Activated CD8-positive, alpha-beta memory T cell treated with anti-CD3 and anti-CD28 coated beads for 1 hour (primary cell): ENCODE measurements around the gene SDK2.

Experiments used
- DNase-seq, 2 donors: peaks; one replicate each; pipeline ENCODE4 v3.0.0-alpha.2; 2020; ENCODE audit warnings: low read depth in 1 of 2; ENCODE audit errors: extremely low read depth in 1 of 2

Gene SDK2

DNA sequence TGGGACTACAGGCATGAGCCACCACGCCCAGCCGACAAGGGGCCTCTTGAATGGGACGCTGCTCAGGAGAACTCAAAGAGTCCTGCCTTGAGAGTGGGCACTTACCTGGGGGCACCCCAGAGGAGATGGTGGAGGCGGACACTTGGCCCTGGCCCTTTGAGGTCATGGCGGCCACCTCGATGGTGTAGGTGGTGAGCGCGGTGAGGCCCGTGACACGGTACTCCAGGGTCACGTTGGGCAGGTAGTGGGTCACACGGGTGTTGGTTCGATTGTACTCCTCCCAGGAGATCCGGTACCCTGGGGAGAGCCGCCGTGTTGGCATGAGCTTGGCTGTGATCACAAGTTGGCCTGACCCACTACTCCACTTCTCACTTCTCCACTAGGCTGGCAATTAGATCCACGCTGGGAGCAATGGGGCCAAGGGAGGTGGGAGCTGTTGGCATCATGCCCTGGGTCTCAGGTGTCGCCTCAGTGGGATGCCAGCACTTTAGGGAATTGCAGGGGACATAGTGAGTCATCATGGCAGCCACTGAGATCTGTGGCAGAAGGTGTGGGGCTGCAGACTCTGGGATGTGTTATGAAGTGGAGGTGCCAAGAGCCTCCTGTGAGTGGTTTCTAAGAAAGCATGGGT, 243.2 kb downstream of the SDK2 start:
- DNase-seq, result no peak

DNA sequence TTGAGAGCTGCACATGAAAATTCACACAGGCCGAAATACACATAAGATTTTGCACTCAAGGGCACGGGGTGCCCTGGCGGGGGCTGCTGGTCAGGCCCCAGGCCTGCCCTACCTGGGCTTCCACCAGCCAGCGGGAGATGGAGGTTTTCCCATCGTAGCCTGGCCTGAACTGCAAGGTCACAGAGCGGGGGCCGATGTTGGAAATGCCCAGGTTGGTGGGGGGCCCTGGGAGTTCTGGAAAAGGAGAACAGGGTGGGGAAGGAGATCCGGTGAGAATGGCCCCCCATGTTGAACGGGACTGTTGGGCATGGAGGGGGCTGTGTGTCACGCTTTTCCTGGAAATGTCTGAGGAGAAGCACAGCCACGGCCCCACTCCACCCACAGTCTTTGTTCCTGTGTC, 245.2 kb downstream of the SDK2 start:
- DNase-seq, result no peak

DNA sequence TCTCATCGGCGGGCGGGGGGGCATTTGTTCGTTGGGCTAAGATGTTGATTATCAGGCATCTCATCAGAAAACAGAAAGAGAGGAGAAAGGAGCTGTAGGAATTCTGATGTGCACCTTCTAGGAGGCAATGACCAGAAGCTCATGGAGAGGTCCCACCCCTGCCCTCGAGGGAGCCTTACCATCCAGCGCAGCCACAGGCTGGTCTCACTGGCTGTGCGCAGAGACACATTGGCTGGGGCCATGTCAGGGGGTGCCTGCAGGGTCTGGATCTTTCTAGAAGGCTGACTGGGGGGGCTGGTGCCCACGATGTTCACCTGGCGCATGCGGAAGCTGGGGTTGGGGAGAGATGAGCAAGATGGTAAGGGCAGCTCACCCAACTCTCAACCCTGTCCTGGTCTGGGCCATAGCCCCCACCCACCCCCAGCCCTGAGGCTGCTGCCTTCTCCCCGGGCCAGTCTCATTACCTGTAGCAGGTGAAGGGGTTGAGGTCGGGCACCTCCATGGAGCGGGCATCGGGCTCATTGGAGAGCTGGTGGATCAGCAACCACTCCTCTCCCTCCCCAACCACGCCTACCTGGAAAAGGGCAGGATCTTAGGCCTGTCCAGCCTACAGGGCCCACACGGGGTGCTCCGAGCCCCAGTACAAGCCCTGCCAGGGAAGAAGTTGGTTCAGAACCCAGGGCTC, 246.2 kb downstream of the SDK2 start:
- no peak for DNase-seq

GRCh38 chr17:73397278-73397826, 246.9 kb downstream of the SDK2 start:
- DNase-seq, result no peak

- no peak for DNase-seq
Measured at GRCh38 chr17:73396431-73397277, 247.6 kb downstream of the SDK2 start.

GRCh38 chr17:73394512-73395450, 249.5 kb downstream of the SDK2 start:
- DNase-seq, result no peak

DNA sequence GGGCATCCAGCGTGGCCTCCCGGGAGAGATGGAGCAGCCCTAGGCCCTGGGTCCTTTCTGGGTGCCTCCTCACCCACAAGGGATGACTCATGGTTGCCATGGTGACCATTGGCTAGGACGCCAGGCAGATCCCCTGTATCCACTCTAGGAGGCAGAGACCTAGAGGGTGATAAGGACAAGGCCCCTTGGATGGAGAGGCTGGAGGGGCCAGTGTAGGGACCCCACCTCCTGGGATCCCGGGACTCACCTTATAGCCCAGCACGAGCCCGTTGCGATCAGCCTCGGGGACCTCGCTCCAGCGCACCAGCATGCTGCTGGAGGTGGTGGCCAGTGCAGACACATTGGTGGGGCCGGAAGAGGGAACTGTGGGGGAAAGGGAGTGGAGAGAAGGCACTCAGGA, 250.3 kb downstream of the SDK2 start:
- DNase-seq, result no peak

DNA sequence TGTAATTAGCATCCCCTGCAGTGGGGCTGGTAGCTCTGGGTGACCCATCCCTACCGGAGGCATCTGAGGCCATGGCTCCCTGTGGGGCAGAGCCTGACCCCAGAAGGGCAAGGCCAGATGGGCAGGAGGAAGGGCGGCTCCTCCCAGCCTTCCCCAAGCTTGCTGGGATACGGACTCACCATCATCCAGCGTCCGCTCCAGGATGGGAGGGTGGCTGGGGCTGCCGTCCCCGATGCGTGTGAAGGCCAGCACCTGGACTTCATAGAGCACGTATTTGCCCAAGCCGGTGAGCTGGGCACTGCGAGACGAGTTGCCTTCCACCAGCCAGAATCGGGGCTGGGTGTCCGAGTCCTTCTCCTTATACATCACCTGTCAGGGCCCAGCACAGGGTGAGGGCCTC, 250.9 kb downstream of the SDK2 start:
- DNase-seq, result no peak

- DNase-seq, result no peak
Measured at GRCh38 chr17:73391331-73392265, 252.6 kb downstream of the SDK2 start.

- DNase-seq, result no peak
Measured at GRCh38 chr17:73390851-73391250, 253.4 kb downstream of the SDK2 start.

- no peak for DNase-seq
Measured at GRCh38 chr17:73390221-73390620, 254.0 kb downstream of the SDK2 start.

DNA sequence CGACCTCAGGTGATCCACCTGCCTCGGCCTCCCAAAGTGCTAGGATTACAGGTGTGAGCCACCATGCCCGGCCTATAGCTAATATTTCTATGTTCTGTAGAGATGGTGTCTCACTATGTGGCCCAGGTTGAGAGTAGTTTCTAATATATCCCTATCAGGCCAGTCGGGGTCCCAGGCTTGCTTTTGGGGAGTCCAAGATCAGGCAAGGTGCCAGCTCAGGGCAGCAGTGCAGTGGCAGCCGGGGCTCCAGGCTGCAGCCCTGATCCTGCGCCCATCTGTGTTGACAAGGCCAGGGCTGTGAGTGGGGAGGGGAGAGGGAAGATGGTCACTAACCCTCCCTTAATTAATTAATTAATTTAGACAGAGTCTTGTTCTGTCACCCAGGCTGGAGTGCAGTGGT, 254.8 kb downstream of the SDK2 start:
- no peak for DNase-seq

- no peak for DNase-seq
Measured at GRCh38 chr17:73388578-73388905, 255.7 kb downstream of the SDK2 start.

- no peak for DNase-seq
Measured at GRCh38 chr17:73387746-73388577, 256.3 kb downstream of the SDK2 start.

- DNase-seq, result no peak
Measured at GRCh38 chr17:73386561-73386960, 257.7 kb downstream of the SDK2 start.

DNA sequence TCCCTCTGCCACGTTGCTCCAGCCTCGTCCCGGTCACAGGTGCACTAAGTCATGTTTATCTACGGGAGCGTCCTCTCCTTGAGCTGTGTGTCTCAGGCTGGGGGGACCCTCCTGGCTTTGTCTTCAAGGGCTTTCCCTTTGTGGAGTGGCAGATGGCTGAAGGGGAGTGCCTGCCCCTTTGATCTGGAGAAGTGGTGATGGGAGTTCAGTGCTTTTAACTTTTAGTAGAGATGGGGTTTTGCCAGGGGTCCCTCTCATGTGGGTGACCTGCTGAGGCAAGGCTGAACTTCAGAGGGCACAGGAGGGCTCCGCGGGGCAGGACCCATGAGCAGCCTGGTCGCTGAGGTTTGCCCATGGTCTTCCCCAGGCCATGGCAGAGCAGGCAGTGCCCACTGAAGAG, 259.3 kb downstream of the SDK2 start:
- no peak for DNase-seq

DNA sequence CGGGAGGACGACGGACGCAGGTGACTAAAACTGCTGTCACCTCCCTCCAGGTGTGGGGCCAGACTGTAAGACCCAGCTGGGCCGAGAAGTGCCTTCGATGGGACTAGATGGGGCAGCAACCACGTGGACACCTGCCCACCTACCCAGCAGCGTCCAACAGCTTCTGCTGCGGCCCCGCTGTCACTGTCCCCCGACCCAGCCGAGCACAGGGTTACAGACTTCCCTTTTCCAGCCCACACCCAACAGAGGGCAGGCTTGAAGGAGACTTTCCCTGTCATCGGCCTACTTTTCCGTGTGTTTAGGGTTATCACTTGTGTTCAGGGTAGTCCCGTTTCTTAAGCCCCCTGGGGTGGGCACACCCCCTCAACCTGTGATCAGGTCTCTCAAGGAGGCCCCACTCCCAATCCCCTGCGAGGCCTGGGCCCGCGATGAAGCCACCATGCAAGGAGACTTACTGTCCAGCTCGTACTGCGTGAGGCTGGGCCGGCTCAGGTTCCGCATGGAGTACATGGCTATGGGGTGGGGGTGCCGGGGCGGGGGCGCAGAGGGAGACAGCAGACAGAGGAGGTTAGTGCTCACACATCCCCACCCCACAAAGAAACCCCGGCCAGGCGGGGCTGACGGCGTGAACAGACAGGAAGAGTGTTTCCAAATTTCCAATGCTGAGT, 263.7 kb downstream of the SDK2 start:
- no peak for DNase-seq

- no peak for DNase-seq
Measured at GRCh38 chr17:73379826-73380225, 264.4 kb downstream of the SDK2 start.
